HepG2 (cell line): ENCODE measurements around the gene RPUSD3. TPM values are rescaled to one million over a fixed set of nuclear protein-coding genes. Genes with fewer than 3 reads are reported as not detected.

Experiments used
- ATAC-seq: fragments of 200-7000 bp; cut with Tn5 transposase; 3 replicates; pipeline ENCODE4 v1.9.1; 2020; ENCODE audit warnings: mild to moderate bottlenecking, moderate library complexity
- BruUV-seq: library from RNA; stranded (reverse); fragments of 400-500 nt; replicated peaks from 2 replicates; lab custom pipeline; 2021; lab: Mats Ljungman, UMichigan
- CTCF ChIA-PET: fragments of 300-600 bp; formaldehyde crosslinking; extraction: SDS; loops from one replicate; lab custom pipeline; 2021; ENCODE audit warnings: low total read pairs, inconsistent platforms, low intra/inter-chr PET ratio; lab: Yijun Ruan, JAX
- POLR2A ChIA-PET: fragments of 350-600 bp; sonication (Branson Sonifier 250); formaldehyde crosslinking; loops from one replicate; lab custom pipeline; 2020; ENCODE audit warnings: antibody characterized with exemption, inconsistent platforms; lab: Yijun Ruan, JAX
- DNase-seq: peaks from one replicate; pipeline ENCODE4 v3.0.0-alpha.2; 2015; ENCODE audit warnings: low spot score
- FAIRE-seq: peaks from 3 replicates; lab custom pipeline; 2011; peaks lifted over from hg19 to GRCh38; lab: Jason Lieb, UNC
- H2AFZ ChIP-seq: one replicate; pipeline ENCODE4 v1.6.1; 2011; ENCODE audit warnings: low read length, inconsistent platforms
- H3K27ac ChIP-seq: fragments of 300-600 bp; 3 replicates; pipeline ENCODE4 v1.8.0; 2011; ENCODE audit warnings: mixed run types, mild to moderate bottlenecking, mixed read lengths, low read length, inconsistent platforms; ENCODE audit not compliant: insufficient read depth; ENCODE audit errors: extremely low read length
- H3K27me3 ChIP-seq, 2 experiments: fragments of 200-600 bp in 1 of 2; 2 replicates in 1 of 2; 3 replicates in 1 of 2; pipeline versions ENCODE4 v1.6.0 to v1.8.0; 2011; ENCODE audit warnings: low read length in 2 of 2, mild to moderate bottlenecking in 2 of 2, moderate library complexity in 2 of 2, inconsistent platforms in 1 of 2; ENCODE audit not compliant: insufficient read depth in 2 of 2, control insufficient read depth in 1 of 2
- H3K36me3 ChIP-seq, 2 experiments: fragments of 200-600 bp in 1 of 2; replicated peaks in 1 of 2; 2 replicates in 1 of 2; 3 replicates in 1 of 2; pipeline versions ENCODE4 v1.5.1 to v1.8.0; 2011; ENCODE audit warnings: low read length in 2 of 2, inconsistent platforms in 1 of 2; ENCODE audit not compliant: insufficient read depth in 2 of 2, control insufficient read depth in 1 of 2
- H3K4me1 ChIP-seq: 2 replicates; pipeline ENCODE4 v1.5.1; 2012; ENCODE audit warnings: low read length, inconsistent platforms; ENCODE audit not compliant: insufficient read depth
- H3K4me2 ChIP-seq: 2 replicates; pipeline ENCODE4 v1.6.0; 2011; ENCODE audit warnings: low read depth, low read length, inconsistent platforms
- H3K4me3 ChIP-seq, 3 experiments: fragments of 200-600 bp in 1 of 3; sonication (generic), shearing (Covaris generic) in 1 of 3; replicated peaks in 1 of 3; 2 replicates each; pipeline ENCODE4 v1.5.1; 2011 to 2016; ENCODE audit warnings: low read length in 3 of 3, inconsistent platforms in 2 of 3, low read depth in 2 of 3, mild to moderate bottlenecking in 2 of 3, control low read depth in 1 of 3, mixed read lengths in 1 of 3; ENCODE audit not compliant: insufficient read depth in 1 of 3
- H3K79me2 ChIP-seq: one replicate; pipeline ENCODE4 v1.6.1; 2011; ENCODE audit warnings: low read length, inconsistent platforms; ENCODE audit not compliant: insufficient read depth
- H3K9ac ChIP-seq: 2 replicates; pipeline ENCODE4 v1.6.0; 2011; ENCODE audit warnings: mild to moderate bottlenecking, low read depth, low read length, inconsistent platforms; ENCODE audit not compliant: insufficient read depth
- H3K9me3 ChIP-seq: 2 replicates; pipeline ENCODE4 v1.5.1; 2012; ENCODE audit warnings: mild to moderate bottlenecking, low read length
- H4K20me1 ChIP-seq: 2 replicates; pipeline ENCODE4 v1.6.0; 2011; ENCODE audit warnings: inconsistent platforms, mild to moderate bottlenecking, low read length, moderate library complexity; ENCODE audit not compliant: insufficient read depth
- ARHGAP35 ChIP-seq: sonication (generic); formaldehyde crosslinking; IDR thresholded peaks from 2 replicates; pipeline ENCODE4 v1.9.0; 2022; ENCODE audit warnings: mild to moderate bottlenecking, inconsistent platforms, moderate library complexity, missing genetic modification reagents, borderline replicate concordance
- NONO ChIP-seq, 2 experiments: fragments of 450-650 bp in 1 of 2; sonication (generic) in 1 of 2; formaldehyde crosslinking in 1 of 2; IDR thresholded peaks in 1 of 2; conservative IDR thresholded peaks in 1 of 2; 2 replicates each; pipeline versions ENCODE4 v1.6.1 to v1.8.0; 2017 to 2022; ENCODE audit warnings: mild to moderate bottlenecking in 1 of 2, missing genetic modification reagents in 1 of 2, moderate library complexity in 1 of 2
- PAF1 ChIP-seq: IDR thresholded peaks from 2 replicates; pipeline ENCODE4 v1.6.1; 2016; ENCODE audit warnings: missing genetic modification reagents, missing compliant biosample characterization
- RBM22 ChIP-seq: fragments of 200-400 bp; formaldehyde crosslinking; optimal IDR thresholded peaks from 2 replicates; pipeline ENCODE3; 2017; ENCODE audit warnings: mild to moderate bottlenecking, low read length, moderate library complexity
- SP140L ChIP-seq: sonication (generic); formaldehyde crosslinking; IDR thresholded peaks from 2 replicates; pipeline ENCODE4 v1.4.0; 2020; ENCODE audit warnings: missing genetic modification reagents, borderline replicate concordance
- ZNF678 ChIP-seq: sonication (generic); formaldehyde crosslinking; IDR thresholded peaks from 2 replicates; pipeline ENCODE4 v1.4.0; 2020; ENCODE audit warnings: mild to moderate bottlenecking, missing genetic modification reagents
- WGBS: methylation state at CpG from one replicate; pipeline ENCODE4 v1.1.6; 2017; ENCODE audit warnings: low lambda C conversion rate; 5-methylcytosine and 5-hydroxymethylcytosine counted together
- in situ Hi-C: cut with HindIII; loops from 2 replicates; pipeline ENCODE4 v1.10.0; 2017; ENCODE audit warnings: low pct_unique_long_range_greater_than_20kb; ENCODE audit not compliant: extremely low pct_ligation_motif_present
- intact Hi-C: fragments of 100-400 bp; cut with micrococcal nuclease; formaldehyde crosslinking; loops from one replicate; pipeline ENCODE4 v1.10.0; 2022; ENCODE audit not compliant: unreplicated experiment
- polyA plus RNA-seq, 8 experiments: library from polyadenylated mRNA; depleted of rRNA in 3 of 8; stranded (reverse) in 7 of 8; unstranded in 1 of 8; fragments of >200 nt; fragmentation: Illumina TruSeq in 4 of 8; extraction: Trizol in 4 of 8; gene quantifications; 2 replicates each; pipeline versions ENCODE4 v1.2.1 to v1.2.3, GENCODE V29; 2011 to 2016; ENCODE audit warnings: low read depth in 4 of 8, missing spikeins in 1 of 8, mixed read lengths in 1 of 8; ENCODE audit not compliant: insufficient read depth in 1 of 8
- total RNA-seq, 5 experiments: library from RNA; depleted of rRNA; stranded (reverse); fragments of >200 nt; fragmentation: Illumina TruSeq; extraction: Trizol; gene quantifications; 2 replicates each; pipeline ENCODE4 v1.2.3, GENCODE V29; 2016; ENCODE audit warnings: low read depth in 1 of 5
- TF ChIP-seq, protein P1 (sequence below): sonication (generic); formaldehyde crosslinking; IDR thresholded peaks from 2 replicates; pipeline ENCODE4 v1.9.0; 2021; ENCODE audit warnings: missing genetic modification reagents, borderline replicate concordance

The RPUSD3 gene
- total and polyA plus RNA-seq, 2 of the 13 experiments (the other 11 are each of a cell fraction or from before 2014, with no cell fraction given): 32.1 to 48.7 TPM

DNA sequence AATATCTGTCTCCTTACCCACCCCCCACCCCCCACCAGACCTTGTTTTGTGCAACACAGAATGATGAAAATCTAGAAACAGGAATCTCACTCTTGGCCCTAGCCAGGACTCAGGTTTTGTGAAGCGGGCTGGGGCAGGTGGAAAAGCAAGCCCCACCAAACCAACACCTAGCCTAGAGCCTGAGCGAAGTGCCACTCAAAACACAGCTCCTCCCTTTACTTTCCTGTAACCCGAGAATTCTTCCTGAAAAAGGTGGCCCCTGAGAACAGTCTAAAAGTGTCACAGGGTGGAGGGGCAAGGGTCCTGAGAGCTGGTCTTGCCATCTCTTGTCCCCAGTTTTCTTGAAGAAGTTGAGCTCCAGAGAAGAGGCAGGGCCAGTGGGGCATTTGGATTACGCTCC, 17.4 kb upstream of the RPUSD3 start:
- intact Hi-C loops: no loop called here
- TF ChIP-seq ARHGAP35 (no peak), ZNF678 (CRISPR knock-in tag) (no peak), SP140L (CRISPR knock-in tag) (no peak), RBM22 (no peak), NONO (IDR thresholded peaks at IDR 0.05) (no peak), NONO (CRISPR knock-in tag; conservative IDR thresholded peaks at IDR 0.05) (no peak), PAF1 (CRISPR knock-in tag) (no peak)
- TF ChIP-seq, protein P1, sequence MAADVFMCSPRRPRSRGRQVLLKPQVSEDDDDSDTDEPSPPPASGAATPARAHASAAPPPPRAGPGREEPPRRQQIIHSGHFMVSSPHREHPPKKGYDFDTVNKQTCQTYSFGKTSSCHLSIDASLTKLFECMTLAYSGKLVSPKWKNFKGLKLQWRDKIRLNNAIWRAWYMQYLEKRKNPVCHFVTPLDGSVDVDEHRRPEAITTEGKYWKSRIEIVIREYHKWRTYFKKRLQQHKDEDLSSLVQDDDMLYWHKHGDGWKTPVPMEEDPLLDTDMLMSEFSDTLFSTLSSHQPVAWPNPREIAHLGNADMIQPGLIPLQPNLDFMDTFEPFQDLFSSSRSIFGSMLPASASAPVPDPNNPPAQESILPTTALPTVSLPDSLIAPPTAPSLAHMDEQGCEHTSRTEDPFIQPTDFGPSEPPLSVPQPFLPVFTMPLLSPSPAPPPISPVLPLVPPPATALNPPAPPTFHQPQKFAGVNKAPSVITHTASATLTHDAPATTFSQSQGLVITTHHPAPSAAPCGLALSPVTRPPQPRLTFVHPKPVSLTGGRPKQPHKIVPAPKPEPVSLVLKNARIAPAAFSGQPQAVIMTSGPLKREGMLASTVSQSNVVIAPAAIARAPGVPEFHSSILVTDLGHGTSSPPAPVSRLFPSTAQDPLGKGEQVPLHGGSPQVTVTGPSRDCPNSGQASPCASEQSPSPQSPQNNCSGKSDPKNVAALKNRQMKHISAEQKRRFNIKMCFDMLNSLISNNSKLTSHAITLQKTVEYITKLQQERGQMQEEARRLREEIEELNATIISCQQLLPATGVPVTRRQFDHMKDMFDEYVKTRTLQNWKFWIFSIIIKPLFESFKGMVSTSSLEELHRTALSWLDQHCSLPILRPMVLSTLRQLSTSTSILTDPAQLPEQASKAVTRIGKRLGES (CRISPR knock-in tag): no peak
- H3K79me2 ChIP-seq: no peaks in the 10 kb centered on the region
- no TSS peak for BruUV-seq
- peak overlapping the region; percentile 61; the same call in 1 of the 2 replicates for H3K9ac ChIP-seq
- no peak for ATAC-seq
- DNase-seq: no peak
- WGBS: 53% methylated on average over 4 of the region's 4 CpGs
- in situ Hi-C loops: loop anchor here (5.0 kb wide), 1 partner anchor 36 kb away; no protein-coding TSS in a partner anchor
- no peak overlapping the region for H3K27ac ChIP-seq
- H3K4me1 ChIP-seq: peaks cover 43% of the 10 kb centered on the region
- no peaks in the 10 kb centered on the region for H3K9me3 ChIP-seq
- H3K4me3 ChIP-seq: peak overlapping the region in 1 of 3 experiments; percentile 77; a peak in 1 of 6 replicates
- peaks cover 2 to 12% of the 10 kb centered on the region in 2 experiments; a peak in 2 of 5 replicates for H3K27me3 ChIP-seq
- no peak overlapping the region for H2AFZ ChIP-seq
- H4K20me1 ChIP-seq: no peaks in the 10 kb centered on the region
- ChIA-PET CTCF (no interaction called here), POLR2A (interaction anchor here (1.0 to 6.6 kb wide), 4 partner anchors 31 to 85 kb away, joined by 4 to 153 read pairs (median 6); partner anchors contain the start of genes IL17RC and IL17RE)
- no peaks in the 10 kb centered on the region for H3K36me3 ChIP-seq
- no peak for FAIRE-seq
- H3K4me2 ChIP-seq: peak overlapping the region; percentile 80
